HepG2 (cell line): Measurements from ENCODE around the gene FAM83D. TPM values are rescaled to one million over a fixed set of nuclear protein-coding genes. Genes with fewer than 3 reads are reported as not detected.

Experiments used
- ATF4 ChIP-seq, 2 experiments: fragments of 450-650 bp in 1 of 2; sonication (generic) in 1 of 2; formaldehyde crosslinking; IDR thresholded peaks; 2 replicates each; pipeline versions ENCODE4 v1.5.0 to v1.8.0; 2020 to 2022; ENCODE audit warnings: mild to moderate bottlenecking in 1 of 2, missing genetic modification reagents in 1 of 2
- CC2D1A ChIP-seq: sonication (generic); formaldehyde crosslinking; IDR thresholded peaks from 2 replicates; pipeline ENCODE4 v1.8.1; 2023; ENCODE audit warnings: mild to moderate bottlenecking, missing genetic modification reagents
- GATAD1 ChIP-seq: IDR thresholded peaks from 2 replicates; pipeline ENCODE4 v1.6.1; 2016; ENCODE audit warnings: missing genetic modification reagents, missing compliant biosample characterization
- HOXA5 ChIP-seq: sonication (generic); formaldehyde crosslinking; IDR thresholded peaks from 2 replicates; pipeline ENCODE4 v1.4.0; 2020; ENCODE audit warnings: missing genetic modification reagents
- PRDM15 ChIP-seq: sonication (generic); formaldehyde crosslinking; IDR thresholded peaks from 2 replicates; pipeline ENCODE4 v1.4.0; 2020; ENCODE audit warnings: missing genetic modification reagents
- PTBP1 ChIP-seq: fragments of 200-400 bp; formaldehyde crosslinking; IDR thresholded peaks from 2 replicates; pipeline ENCODE4 v1.6.1; 2018; ENCODE audit warnings: low read length, low read depth; ENCODE audit not compliant: poor library complexity, severe bottlenecking
- SMARCE1 ChIP-seq: fragments of 450-650 bp; IDR thresholded peaks from 2 replicates; pipeline ENCODE4 v1.6.1; 2017; ENCODE audit warnings: borderline replicate concordance
- SP2 ChIP-seq: sonication (generic); formaldehyde crosslinking; IDR thresholded peaks from 2 replicates; pipeline ENCODE4 v1.5.1; 2020; ENCODE audit warnings: mild to moderate bottlenecking, missing genetic modification reagents
- WIZ ChIP-seq: sonication (generic); formaldehyde crosslinking; IDR thresholded peaks from 2 replicates; pipeline ENCODE4 v1.5.1; 2020; ENCODE audit warnings: mild to moderate bottlenecking, missing genetic modification reagents
- ZBTB21 ChIP-seq: sonication (generic); formaldehyde crosslinking; IDR thresholded peaks from 2 replicates; pipeline ENCODE4 v1.4.0; 2020; ENCODE audit warnings: missing genetic modification reagents
- ZBTB8A ChIP-seq: sonication (generic); formaldehyde crosslinking; IDR thresholded peaks from 2 replicates; pipeline ENCODE4 v1.4.0; 2020; ENCODE audit warnings: mild to moderate bottlenecking, low read depth, missing genetic modification reagents, borderline replicate concordance
- ZFP36L1 ChIP-seq: sonication (generic); formaldehyde crosslinking; IDR thresholded peaks from 2 replicates; pipeline ENCODE4 v1.8.0; 2022; ENCODE audit warnings: mild to moderate bottlenecking, missing genetic modification reagents, moderate library complexity
- ZKSCAN1 ChIP-seq: fragments of 150-350 bp; IDR thresholded peaks from 2 replicates; pipeline ENCODE4 v1.6.1; 2014; ENCODE audit warnings: low read length
- ZNF724P ChIP-seq: sonication (generic); formaldehyde crosslinking; IDR thresholded peaks from 2 replicates; pipeline ENCODE4 v1.8.0; 2022; ENCODE audit warnings: missing genetic modification reagents, borderline replicate concordance
- ZNF747 ChIP-seq: sonication (generic); formaldehyde crosslinking; IDR thresholded peaks from 2 replicates; pipeline ENCODE4 v1.8.1; 2023; ENCODE audit warnings: missing genetic modification reagents, mild to moderate bottlenecking, borderline replicate concordance
- ZSCAN12 ChIP-seq: sonication (generic); formaldehyde crosslinking; IDR thresholded peaks from 2 replicates; pipeline ENCODE4 v1.9.0; 2021; ENCODE audit warnings: mild to moderate bottlenecking, missing genetic modification reagents
- polyA plus RNA-seq, 8 experiments: library from polyadenylated mRNA; depleted of rRNA in 3 of 8; stranded (reverse) in 7 of 8; unstranded in 1 of 8; fragments of >200 nt; fragmentation: Illumina TruSeq in 4 of 8; extraction: Trizol in 4 of 8; gene quantifications; 2 replicates each; pipeline versions ENCODE4 v1.2.1 to v1.2.3, GENCODE V29; 2011 to 2016; ENCODE audit warnings: low read depth in 4 of 8, missing spikeins in 1 of 8, mixed read lengths in 1 of 8; ENCODE audit not compliant: insufficient read depth in 1 of 8
- total RNA-seq, 5 experiments: library from RNA; depleted of rRNA; stranded (reverse); fragments of >200 nt; fragmentation: Illumina TruSeq; extraction: Trizol; gene quantifications; 2 replicates each; pipeline ENCODE4 v1.2.3, GENCODE V29; 2016; ENCODE audit warnings: low read depth in 1 of 5
- TF ChIP-seq, protein P1 (sequence below): sonication (generic); formaldehyde crosslinking; IDR thresholded peaks from 2 replicates; pipeline ENCODE4 v1.4.0; 2020; ENCODE audit warnings: missing genetic modification reagents
- TF ChIP-seq, protein P2 (sequence below): sonication (generic); formaldehyde crosslinking; IDR thresholded peaks from 2 replicates; pipeline ENCODE4 v1.8.1; 2023; ENCODE audit warnings: mild to moderate bottlenecking, missing genetic modification reagents

Gene FAM83D
- total and polyA plus RNA-seq, 2 of the 13 experiments (the other 11 are each of a cell fraction or from before 2014, with no cell fraction given), result 51.4 to 64.0 TPM

- TF ChIP-seq GATAD1 (peak; percentile 81), ZFP36L1 (CRISPR knock-in tag) (peak; percentile 92), ZBTB8A (CRISPR knock-in tag) (0 out of 2 replicates have a peak, but pooled peaks have one; percentile 20), PTBP1 (peak; percentile 90), ZBTB21 (CRISPR knock-in tag) (no peak), ATF4 (CRISPR knock-in tag; IDR thresholded peaks at IDR 0.05) (peak in 1 of 2 experiments; percentile 81; a peak in 1 of 4 replicates), PRDM15 (CRISPR knock-in tag) (0 out of 2 replicates have a peak, but pooled peaks have one; percentile 24), SMARCE1 (no peak), ZKSCAN1 (0 out of 2 replicates have a peak, but pooled peaks have one; percentile 8), HOXA5 (peak; percentile 81), WIZ (CRISPR knock-in tag) (peak; percentile 61; the same call in 1 of the 2 replicates), ZSCAN12 (CRISPR knock-in tag) (peak; percentile 89), SP2 (peak; percentile 71), ZNF724P (CRISPR knock-in tag) (0 out of 2 replicates have a peak, but pooled peaks have one; percentile 82), ZNF747 (CRISPR knock-in tag) (peak; percentile 82; the same call in 1 of the 2 replicates), CC2D1A (CRISPR knock-in tag) (no peak)
- TF ChIP-seq, protein P1, sequence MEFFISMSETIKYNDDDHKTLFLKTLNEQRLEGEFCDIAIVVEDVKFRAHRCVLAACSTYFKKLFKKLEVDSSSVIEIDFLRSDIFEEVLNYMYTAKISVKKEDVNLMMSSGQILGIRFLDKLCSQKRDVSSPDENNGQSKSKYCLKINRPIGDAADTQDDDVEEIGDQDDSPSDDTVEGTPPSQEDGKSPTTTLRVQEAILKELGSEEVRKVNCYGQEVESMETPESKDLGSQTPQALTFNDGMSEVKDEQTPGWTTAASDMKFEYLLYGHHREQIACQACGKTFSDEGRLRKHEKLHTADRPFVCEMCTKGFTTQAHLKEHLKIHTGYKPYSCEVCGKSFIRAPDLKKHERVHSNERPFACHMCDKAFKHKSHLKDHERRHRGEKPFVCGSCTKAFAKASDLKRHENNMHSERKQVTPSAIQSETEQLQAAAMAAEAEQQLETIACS, result no peak; the same call in 1 of the 2 replicates
- TF ChIP-seq, protein P2, sequence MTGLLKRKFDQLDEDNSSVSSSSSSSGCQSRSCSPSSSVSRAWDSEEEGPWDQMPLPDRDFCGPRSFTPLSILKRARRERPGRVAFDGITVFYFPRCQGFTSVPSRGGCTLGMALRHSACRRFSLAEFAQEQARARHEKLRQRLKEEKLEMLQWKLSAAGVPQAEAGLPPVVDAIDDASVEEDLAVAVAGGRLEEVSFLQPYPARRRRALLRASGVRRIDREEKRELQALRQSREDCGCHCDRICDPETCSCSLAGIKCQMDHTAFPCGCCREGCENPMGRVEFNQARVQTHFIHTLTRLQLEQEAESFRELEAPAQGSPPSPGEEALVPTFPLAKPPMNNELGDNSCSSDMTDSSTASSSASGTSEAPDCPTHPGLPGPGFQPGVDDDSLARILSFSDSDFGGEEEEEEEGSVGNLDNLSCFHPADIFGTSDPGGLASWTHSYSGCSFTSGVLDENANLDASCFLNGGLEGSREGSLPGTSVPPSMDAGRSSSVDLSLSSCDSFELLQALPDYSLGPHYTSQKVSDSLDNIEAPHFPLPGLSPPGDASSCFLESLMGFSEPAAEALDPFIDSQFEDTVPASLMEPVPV (CRISPR knock-in tag), result peak; percentile 100
Measured at GRCh38 chr20:38926142-38926933, at the start of gene FAM83D (continued).
